Body of pancreas (tissue), 4 donors: ENCODE measurements around the gene WDR86. TPM values are rescaled to one million over a fixed set of nuclear protein-coding genes. Genes with fewer than 3 reads are reported as not detected.

Experiments used
- ATAC-seq: fragments of 150-250 bp; one replicate; pipeline ENCODE4 v1.9.1; 2016
- DNase-seq, 4 donors: peaks; one replicate each; pipeline ENCODE4 v3.0.0-alpha.2; 2019
- H3K27ac ChIP-seq, 4 donors: fragments of 200-600 bp; sonication (generic); 1 replicate in 3 of 4; 2 replicates in 1 of 4; pipeline versions ENCODE4 v1.5.1 to v1.6.1; 2016 to 2019; ENCODE audit warnings: mild to moderate bottlenecking in 1 of 4, mixed read lengths in 1 of 4, moderate library complexity in 1 of 4
- H3K27me3 ChIP-seq, 2 donors: fragments of 200-600 bp; sonication (generic); one replicate each; pipeline ENCODE4 v1.6.0; 2016; ENCODE audit warnings: mild to moderate bottlenecking in 1 of 2
- H3K36me3 ChIP-seq, 2 donors: fragments of 200-600 bp; sonication (generic); replicated peaks in 1 of 2; 2 replicates each; pipeline ENCODE4 v1.5.1; 2016; ENCODE audit warnings: low read depth in 2 of 2; ENCODE audit not compliant: insufficient read depth in 1 of 2
- H3K4me1 ChIP-seq: fragments of 200-600 bp; sonication (generic); one replicate; pipeline ENCODE4 v1.6.0; 2016
- H3K4me3 ChIP-seq, 2 donors: fragments of 200-600 bp; sonication (generic); 1 replicate in 1 of 2; 2 replicates in 1 of 2; pipeline ENCODE4 v1.5.1; 2016 to 2019
- H3K9me3 ChIP-seq, 3 donors: fragments of 200-600 bp; sonication (generic); 1 replicate in 2 of 3; 2 replicates in 1 of 3; pipeline ENCODE4 v1.5.1; 2016
- POLR2A ChIP-seq, 3 donors: fragments of 450-650 bp; IDR thresholded peaks; one replicate each; pipeline ENCODE4 v1.6.1; 2016; ENCODE audit warnings: antibody characterized with exemption in 3 of 3, mild to moderate bottlenecking in 2 of 3
- WGBS, 2 donors: methylation state at CpG; one replicate each; pipeline ENCODE4 v1.1.5; 2017; 5-methylcytosine and 5-hydroxymethylcytosine counted together
- intact Hi-C: fragments of 100-400 bp; cut with DNase I; formaldehyde crosslinking; loops from one replicate; pipeline ENCODE4 v1.15.1; 2023
- total RNA-seq, 2 donors: library from RNA; depleted of rRNA; stranded (reverse); fragments of >200 nt; gene quantifications; one replicate each; pipeline ENCODE4 v1.1.0, GENCODE V29; 2016
- TF ChIP-seq, protein P1 (sequence below), 7 experiments: fragments of 450-650 bp in 4 of 7; fragments of 200-600 bp in 3 of 7; sonication (generic) in 3 of 7; IDR thresholded peaks; one replicate each; pipeline ENCODE4 v1.5.1; 2016 to 2019; ENCODE audit warnings: antibody characterized with exemption in 7 of 7

WDR86 gene
- total RNA-seq, 2 donors from 2014 or later: 3.9 to 11.2 TPM

DNA sequence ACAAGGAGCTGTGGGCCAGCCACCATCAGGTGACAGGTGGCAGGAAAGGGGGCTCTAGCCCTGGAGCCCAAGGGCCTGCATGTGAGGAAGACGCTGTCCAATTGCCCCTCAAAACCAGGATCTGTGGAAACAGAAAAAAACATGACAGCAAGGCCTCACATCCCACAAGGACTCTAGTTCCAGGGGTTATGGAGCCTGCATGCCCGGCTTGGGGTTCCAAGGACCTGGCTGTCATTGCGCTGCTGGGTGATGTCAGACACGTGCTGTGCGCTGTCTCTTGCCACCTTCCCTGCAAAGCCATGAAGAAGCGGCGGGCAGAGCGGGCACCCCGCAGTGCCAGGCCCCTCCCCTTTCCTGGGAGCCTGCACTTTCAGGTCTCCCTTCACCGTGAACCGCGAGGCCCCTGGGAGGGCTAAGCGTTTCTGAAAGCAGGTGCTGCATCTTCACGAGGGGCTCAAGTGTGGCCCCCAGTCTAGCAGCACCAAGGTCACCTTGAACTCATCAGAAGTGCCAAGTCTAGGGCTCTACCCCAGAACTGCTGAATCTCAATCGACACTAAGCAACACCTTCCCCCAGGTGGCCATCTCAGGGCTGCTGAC is 45.2 kb upstream of the WDR86 start:
- TF ChIP-seq, protein P1, sequence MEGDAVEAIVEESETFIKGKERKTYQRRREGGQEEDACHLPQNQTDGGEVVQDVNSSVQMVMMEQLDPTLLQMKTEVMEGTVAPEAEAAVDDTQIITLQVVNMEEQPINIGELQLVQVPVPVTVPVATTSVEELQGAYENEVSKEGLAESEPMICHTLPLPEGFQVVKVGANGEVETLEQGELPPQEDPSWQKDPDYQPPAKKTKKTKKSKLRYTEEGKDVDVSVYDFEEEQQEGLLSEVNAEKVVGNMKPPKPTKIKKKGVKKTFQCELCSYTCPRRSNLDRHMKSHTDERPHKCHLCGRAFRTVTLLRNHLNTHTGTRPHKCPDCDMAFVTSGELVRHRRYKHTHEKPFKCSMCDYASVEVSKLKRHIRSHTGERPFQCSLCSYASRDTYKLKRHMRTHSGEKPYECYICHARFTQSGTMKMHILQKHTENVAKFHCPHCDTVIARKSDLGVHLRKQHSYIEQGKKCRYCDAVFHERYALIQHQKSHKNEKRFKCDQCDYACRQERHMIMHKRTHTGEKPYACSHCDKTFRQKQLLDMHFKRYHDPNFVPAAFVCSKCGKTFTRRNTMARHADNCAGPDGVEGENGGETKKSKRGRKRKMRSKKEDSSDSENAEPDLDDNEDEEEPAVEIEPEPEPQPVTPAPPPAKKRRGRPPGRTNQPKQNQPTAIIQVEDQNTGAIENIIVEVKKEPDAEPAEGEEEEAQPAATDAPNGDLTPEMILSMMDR (IDR thresholded peaks at IDR 0.05): no peak
- no peak for TF ChIP-seq POLR2A (IDR thresholded peaks at IDR 0.05)
- WGBS, 2 donors: 76 to 91% methylated on average over 9 to 11 of the region's 15 CpGs
- H3K4me1 ChIP-seq: peaks cover 11% of the 10 kb centered on the region
- no peak overlapping the region for H3K27ac ChIP-seq
- no peak for ATAC-seq
- no peaks in the 10 kb centered on the region for H3K27me3 ChIP-seq
- intact Hi-C loops: no loop called here
- H3K9me3 ChIP-seq: no peaks in the 10 kb centered on the region
- no peak for DNase-seq
- no peaks in the 10 kb centered on the region for H3K36me3 ChIP-seq
- H3K4me3 ChIP-seq: no peak overlapping the region

DNA sequence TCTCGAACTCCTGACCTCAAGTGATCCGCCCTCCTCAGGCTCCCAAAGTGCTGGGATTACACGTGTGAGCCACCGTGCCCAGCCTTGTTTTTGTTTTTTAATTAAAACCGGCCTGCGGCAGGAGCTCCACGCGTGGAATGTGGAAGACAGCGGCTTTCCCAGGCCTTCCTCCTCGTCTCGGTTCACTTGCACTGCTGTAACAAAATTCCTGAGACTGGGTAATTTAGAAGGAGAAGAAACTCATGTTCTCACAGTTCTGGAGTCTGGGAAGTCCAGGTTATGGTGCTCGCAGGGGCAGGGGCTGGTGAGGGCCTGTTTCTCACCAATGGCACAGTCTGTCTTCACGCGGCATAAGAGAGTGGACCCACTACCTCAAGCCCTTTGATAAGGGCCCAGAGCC is 44.5 kb upstream of the WDR86 start:
- Histone ChIP-seq H3K27ac (no peak overlapping the region), H3K36me3 (no peaks in the 10 kb centered on the region), H3K4me3 (no peak overlapping the region), H3K4me1 (peaks cover 4% of the 10 kb centered on the region), H3K9me3 (no peaks in the 10 kb centered on the region), H3K27me3 (no peaks in the 10 kb centered on the region)
- TF ChIP-seq POLR2A (IDR thresholded peaks at IDR 0.05): no peak
- TF ChIP-seq, protein P1 (IDR thresholded peaks at IDR 0.05): no peak
- WGBS, 2 donors: 91% methylated on average over 13 to 14 of the region's 14 CpGs
- intact Hi-C loops: no loop called here
- ATAC-seq (no peak), DNase-seq (no peak)

DNA sequence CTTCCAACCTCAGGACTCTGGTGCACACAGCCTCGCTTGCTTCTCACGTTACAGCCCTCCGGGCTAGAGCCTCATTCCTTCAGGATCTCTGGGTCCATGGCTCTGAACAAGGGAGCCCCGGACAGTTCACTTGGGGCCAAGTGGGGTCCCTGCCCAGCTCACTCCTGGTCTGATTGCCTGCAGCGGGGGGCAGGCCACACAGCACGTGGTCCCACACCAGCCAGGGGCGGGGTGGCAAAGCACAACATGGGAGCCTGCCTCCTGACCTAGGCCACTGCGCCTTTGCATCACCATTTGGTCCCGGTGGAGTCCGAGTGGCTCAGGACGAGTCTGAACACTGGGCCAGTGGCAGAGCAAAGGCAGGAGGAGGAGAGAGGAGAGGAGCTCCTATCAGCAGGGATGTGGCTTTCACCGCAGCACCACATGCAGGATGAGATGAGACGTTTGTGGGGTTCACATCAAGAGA is 43.5 kb upstream of the WDR86 start:
- no peak for ATAC-seq
- peak in 1 of 4 donors; percentile 4 for DNase-seq
- no peaks in the 10 kb centered on the region for H3K9me3 ChIP-seq
- H3K27me3 ChIP-seq: no peaks in the 10 kb centered on the region
- intact Hi-C loops: no loop called here
- peaks cover 2% of the 10 kb centered on the region for H3K4me1 ChIP-seq
- H3K36me3 ChIP-seq: no peaks in the 10 kb centered on the region
- WGBS, 2 donors: 77 to 78% methylated on average over 4 to 13 of the region's 13 CpGs
- H3K4me3 ChIP-seq: no peak overlapping the region
- TF ChIP-seq POLR2A (IDR thresholded peaks at IDR 0.05): no peak
- TF ChIP-seq, protein P1 (IDR thresholded peaks at IDR 0.05): no peak
- no peak overlapping the region for H3K27ac ChIP-seq

GRCh38 chr7:151452680-151453325 is 43.0 kb upstream of the WDR86 start:
- 81 to 83% methylated on average over 11 to 15 of the region's 15 CpGs for WGBS, 2 donors
- Histone ChIP-seq H3K4me1 (peaks cover 6% of the 10 kb centered on the region), H3K9me3 (no peaks in the 10 kb centered on the region), H3K4me3 (no peak overlapping the region), H3K27me3 (no peaks in the 10 kb centered on the region), H3K27ac (no peak overlapping the region), H3K36me3 (no peaks in the 10 kb centered on the region)
- no peak for ATAC-seq
- TF ChIP-seq, protein P1 (IDR thresholded peaks at IDR 0.05): no peak
- TF ChIP-seq POLR2A (IDR thresholded peaks at IDR 0.05): no peak
- no peak for DNase-seq
- intact Hi-C loops: no loop called here
